Right lobe of liver (tissue), 4 donors: ENCODE results near the gene ITPK1.

ENCODE experiments used
- POLR2A ChIP-seq: fragments of 450-650 bp; IDR thresholded peaks from one replicate; pipeline ENCODE4 v1.6.1; 2017; ENCODE audit warnings: antibody characterized with exemption, mild to moderate bottlenecking
- TF ChIP-seq, protein P1 (sequence below), 4 donors: fragments of 200-600 bp in 3 of 4; fragments of 450-650 bp in 1 of 4; IDR thresholded peaks; one replicate each; pipeline versions ENCODE4 v1.5.1 to v1.8.0; 2016 to 2022; ENCODE audit warnings: antibody characterized with exemption in 4 of 4, mild to moderate bottlenecking in 2 of 4
- donor health status: DM: no; HTN: no; CAD: no.
- donor health status: DM: no; HTN: no; CAD: no.
- donor health status: DM: no; HTN: yes; CAD: no.

- TF ChIP-seq, protein P1, sequence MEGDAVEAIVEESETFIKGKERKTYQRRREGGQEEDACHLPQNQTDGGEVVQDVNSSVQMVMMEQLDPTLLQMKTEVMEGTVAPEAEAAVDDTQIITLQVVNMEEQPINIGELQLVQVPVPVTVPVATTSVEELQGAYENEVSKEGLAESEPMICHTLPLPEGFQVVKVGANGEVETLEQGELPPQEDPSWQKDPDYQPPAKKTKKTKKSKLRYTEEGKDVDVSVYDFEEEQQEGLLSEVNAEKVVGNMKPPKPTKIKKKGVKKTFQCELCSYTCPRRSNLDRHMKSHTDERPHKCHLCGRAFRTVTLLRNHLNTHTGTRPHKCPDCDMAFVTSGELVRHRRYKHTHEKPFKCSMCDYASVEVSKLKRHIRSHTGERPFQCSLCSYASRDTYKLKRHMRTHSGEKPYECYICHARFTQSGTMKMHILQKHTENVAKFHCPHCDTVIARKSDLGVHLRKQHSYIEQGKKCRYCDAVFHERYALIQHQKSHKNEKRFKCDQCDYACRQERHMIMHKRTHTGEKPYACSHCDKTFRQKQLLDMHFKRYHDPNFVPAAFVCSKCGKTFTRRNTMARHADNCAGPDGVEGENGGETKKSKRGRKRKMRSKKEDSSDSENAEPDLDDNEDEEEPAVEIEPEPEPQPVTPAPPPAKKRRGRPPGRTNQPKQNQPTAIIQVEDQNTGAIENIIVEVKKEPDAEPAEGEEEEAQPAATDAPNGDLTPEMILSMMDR (IDR thresholded peaks at IDR 0.05): no peak
- TF ChIP-seq POLR2A: no peak
Observed at GRCh38 chr14:93004699-93005082, 111.0 kb downstream of the ITPK1 start.
